PFSK-1 (cell line): Measurements from ENCODE around the gene KIF3B.

Source experiments
- POLR2AphosphoS5 ChIP-seq: IDR thresholded peaks from 2 replicates; pipeline ENCODE4 v1.6.1; 2012; ENCODE audit warnings: low read depth, mild to moderate bottlenecking, control low read depth, low read length, moderate library complexity
- SIN3A ChIP-seq: IDR thresholded peaks from 2 replicates; pipeline ENCODE4 v1.6.1; 2012; ENCODE audit warnings: mild to moderate bottlenecking, low read length, moderate library complexity, borderline replicate concordance; ENCODE audit not compliant: insufficient read depth
- TAF1 ChIP-seq: IDR thresholded peaks from 2 replicates; pipeline ENCODE4 v1.6.1; 2012; ENCODE audit warnings: low read length, control low read depth, borderline replicate concordance; ENCODE audit not compliant: insufficient read depth

GRCh38 chr20:32352121-32352720 lies 74.8 kb downstream of the KIF3B start:
- TF ChIP-seq SIN3A (no peak), POLR2AphosphoS5 (no peak), TAF1 (no peak)
